Medulla oblongata (tissue), 1 donor: ENCODE measurements around the gene KLHL10.
"Not testable (repeated sequence)": the region's sequence is repeated elsewhere in the genome, so short reads cannot be mapped to it uniquely, and the experiment has no call there.

Experiments used
- DNase-seq: peaks from one replicate; pipeline ENCODE4 v3.0.0-alpha.2; 2015; ENCODE audit errors: extremely low spot score

Gene KLHL10

DNA sequence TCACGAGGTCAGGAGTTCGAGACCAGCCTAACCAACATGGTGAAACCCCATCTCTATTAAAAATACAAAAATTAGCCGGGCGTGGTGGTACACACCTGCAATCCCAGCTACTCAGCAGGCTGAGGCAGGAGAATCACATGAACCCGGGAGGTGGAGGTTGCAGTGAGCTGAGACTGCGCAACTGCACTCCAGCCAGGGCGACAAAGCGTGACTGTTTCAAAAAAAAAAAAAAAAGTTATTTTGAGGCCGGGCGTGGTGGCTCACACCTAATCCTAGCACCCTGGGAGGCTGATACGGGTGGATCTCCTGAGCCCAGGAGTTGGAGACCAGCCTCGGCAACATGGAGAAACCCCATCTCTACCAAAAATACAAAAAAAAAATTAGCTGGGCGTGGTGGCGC lies 13.8 kb downstream of the KLHL10 start:
- not testable (repeated sequence) for DNase-seq

DNA sequence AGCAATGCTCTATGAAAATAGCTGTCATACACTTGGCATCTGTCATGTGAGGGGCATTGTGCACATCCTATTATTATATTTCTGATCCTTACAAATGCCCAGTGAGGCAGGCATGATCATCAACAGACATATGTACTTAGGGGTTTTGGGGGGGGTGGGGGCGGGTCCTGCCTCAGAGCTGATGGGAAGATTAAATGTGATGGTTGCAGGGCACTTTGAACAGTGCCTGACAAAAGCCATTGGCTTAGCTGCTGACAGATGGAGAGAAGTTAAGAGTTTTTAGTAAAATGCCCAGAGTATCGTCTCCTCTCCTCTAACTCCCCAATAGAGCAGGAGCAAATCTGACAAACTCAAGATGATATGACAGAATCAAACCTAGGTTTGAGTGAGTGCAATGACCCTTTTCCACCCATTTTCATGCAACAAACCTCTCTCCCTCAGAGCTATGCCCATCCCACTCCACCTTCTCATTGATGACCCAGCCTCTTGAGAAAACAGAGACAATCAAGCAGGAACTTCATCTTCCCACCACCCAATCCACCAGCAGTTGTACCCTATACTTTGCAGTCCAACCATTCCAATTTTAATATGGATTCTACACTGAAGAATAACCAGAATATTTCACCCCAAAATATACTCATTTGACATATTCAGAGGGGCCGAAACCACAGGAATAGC lies 22.8 kb downstream of the KLHL10 start:
- no peak for DNase-seq

- DNase-seq = no peak
Observed at GRCh38 chr17:41863074-41863848, 25.6 kb downstream of the KLHL10 start.

DNA sequence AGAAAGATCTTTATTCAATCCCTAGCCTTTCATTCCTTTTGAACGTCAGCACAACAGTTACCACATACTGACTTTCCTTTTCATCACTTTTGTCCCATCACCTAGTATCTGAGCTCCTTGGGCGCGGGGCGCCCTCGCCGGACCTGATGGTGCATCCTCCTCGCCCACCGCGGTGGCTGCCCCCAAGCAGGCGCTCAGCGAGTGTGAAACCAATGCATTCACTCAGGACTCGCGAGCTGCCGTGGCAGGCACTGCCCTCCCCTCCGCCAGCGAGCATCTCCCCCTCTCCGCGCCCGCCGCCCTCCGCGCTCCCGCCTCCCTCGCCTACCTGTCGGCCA lies 26.8 kb downstream of the KLHL10 start:
- DNase-seq = no peak

DNA sequence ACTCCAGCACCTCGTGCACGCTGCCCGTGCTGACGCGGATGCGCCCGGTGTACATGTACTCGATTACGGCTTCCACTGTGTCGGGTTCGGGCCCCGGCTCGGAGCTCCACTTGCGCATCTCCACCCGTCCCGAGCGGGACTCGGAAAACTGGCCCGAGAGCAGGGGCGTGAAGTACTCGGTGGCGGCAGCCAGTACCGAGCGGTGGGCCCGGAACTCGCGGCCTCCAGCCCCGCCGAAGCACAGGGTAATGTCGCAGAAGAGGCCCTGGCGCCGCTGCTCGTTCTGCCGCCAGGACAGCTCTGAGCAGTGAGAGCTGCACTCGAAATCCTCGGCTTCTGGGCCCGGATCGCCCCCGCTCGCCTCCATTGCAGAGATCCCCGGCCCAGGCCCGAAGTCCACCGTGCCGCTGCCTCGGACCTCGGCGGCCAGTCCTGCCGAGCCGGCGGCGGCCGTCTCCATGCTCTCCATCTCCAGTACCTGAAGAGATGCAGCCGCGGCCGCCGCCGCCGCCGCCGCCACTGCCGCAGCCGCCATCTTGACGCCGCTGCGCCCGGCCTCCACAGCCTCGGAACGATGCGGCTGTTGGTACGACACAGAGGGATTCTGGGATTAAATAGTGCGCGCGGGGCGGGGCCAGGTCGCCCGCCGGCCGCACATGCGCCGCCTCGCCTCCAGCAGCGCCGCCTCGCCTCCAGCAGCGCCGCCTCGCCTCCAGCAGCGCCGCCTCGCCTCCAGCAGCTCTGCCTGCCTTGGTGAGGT lies 27.4 kb downstream of the KLHL10 start, which contains the start of gene KLHL11:
Gene KLHL11, minus strand, starts transcription at position 588 of the 760 bp plus-strand sequence. Its CDS starts 53 bp downstream, at position 535.
- DNase-seq = peak; percentile 91

- DNase-seq = no peak
Observed at GRCh38 chr17:41865596-41865893, 27.9 kb downstream of the KLHL10 start.

- no peak for DNase-seq
Observed at GRCh38 chr17:41868568-41868967, 30.9 kb downstream of the KLHL10 start.

GRCh38 chr17:41869426-41869825 lies 31.8 kb downstream of the KLHL10 start:
- no peak for DNase-seq

- no peak for DNase-seq
Observed at GRCh38 chr17:41870097-41870496, 32.5 kb downstream of the KLHL10 start.

- DNase-seq = no peak
Observed at GRCh38 chr17:41870627-41871026, 33.0 kb downstream of the KLHL10 start.

DNA sequence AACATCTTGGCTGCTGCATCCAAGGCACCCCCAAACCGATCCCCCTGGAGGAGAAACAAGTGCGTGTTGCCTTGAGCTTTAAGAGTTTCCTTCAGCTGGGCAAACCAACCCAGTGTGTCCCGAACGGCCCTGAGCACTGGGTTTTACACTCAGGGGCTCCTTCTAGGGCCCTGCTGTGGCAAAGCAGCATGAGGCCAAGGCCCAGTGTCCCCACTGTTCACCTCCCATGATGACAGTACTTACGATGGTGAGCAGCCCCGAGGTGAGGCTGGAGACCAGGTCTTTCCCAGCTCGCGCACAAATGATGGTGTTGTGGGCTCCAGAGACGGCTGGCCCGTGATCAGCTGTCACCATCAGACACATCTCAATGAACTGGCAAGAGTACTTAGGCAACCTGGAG lies 34.2 kb downstream of the KLHL10 start:
- no peak for DNase-seq

- no peak for DNase-seq
Observed at GRCh38 chr17:41873559-41874292, 36.1 kb downstream of the KLHL10 start.

- not testable (repeated sequence) for DNase-seq
Observed at GRCh38 chr17:41874293-41874670, 36.7 kb downstream of the KLHL10 start.

- no peak for DNase-seq
Observed at GRCh38 chr17:41880130-41880529, 42.5 kb downstream of the KLHL10 start.

DNA sequence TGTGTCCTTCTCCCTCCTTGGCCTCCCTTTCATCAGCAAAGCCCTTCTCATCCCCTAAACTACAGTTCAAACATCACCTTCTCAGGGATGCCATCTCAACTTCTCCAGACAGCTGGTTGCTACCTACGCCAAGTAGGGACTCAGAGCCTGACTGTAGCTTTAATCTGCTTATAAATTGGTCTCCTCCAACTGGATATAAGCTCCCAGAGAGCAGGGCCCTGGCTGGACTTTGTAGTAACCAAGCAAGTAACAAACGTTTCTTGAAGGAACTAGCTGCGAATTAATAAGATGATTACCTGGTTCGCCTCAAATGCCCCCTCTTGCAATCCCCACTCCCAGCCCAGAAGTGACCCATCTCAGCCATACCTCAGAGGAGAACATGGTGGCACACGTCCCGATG lies 45.1 kb downstream of the KLHL10 start:
- DNase-seq = no peak

DNA sequence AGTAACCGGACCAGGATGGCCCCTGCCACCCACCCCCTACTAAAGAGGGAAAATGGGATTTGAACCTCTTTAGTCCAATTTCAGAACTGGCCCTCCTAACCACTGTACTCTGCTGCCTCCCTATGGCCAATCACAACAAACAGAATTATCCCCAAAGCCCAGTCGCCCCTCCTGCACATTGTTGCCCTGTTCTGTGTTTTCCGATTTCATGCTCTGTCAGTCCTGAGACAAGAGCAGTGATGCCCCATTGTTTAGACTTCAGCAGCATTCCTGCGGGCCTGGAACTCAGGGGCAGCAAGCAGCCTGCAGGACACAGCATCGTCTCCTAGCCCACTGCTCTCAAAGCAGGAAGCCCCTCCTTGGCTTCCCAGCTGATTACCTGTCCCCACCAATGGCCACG lies 48.1 kb downstream of the KLHL10 start:
- DNase-seq = no peak

DNA sequence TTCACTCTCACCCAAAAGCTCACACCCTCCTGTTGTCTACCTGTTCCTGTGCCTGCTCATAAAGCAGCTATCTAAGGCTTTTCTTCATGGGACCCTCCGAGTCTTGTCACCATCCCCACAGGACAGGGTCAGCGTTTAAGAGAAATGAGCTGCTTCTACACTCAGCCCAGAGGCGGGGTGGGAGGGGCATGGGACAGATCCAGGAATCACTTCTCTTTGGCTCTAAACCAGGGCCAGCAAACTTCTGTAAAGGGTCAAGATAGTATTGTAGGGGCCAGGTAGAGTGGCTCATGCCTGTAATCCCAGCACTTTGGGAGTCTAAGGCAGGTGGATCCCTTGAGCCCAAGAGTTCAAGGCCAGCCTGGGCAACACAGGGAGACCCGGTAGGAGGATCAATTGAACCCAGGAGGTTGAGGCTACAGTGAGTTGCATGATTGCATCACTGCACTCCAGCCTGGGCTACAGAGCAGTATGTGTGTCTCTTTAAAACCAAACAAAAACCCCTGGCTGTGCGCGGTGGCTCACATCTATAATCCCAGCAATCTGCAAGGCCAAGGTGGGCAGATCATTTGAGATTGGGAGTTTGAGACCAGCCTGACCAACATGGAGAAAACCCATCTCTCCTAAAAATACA lies 50.8 kb downstream of the KLHL10 start:
- peak; percentile 36 for DNase-seq

DNA sequence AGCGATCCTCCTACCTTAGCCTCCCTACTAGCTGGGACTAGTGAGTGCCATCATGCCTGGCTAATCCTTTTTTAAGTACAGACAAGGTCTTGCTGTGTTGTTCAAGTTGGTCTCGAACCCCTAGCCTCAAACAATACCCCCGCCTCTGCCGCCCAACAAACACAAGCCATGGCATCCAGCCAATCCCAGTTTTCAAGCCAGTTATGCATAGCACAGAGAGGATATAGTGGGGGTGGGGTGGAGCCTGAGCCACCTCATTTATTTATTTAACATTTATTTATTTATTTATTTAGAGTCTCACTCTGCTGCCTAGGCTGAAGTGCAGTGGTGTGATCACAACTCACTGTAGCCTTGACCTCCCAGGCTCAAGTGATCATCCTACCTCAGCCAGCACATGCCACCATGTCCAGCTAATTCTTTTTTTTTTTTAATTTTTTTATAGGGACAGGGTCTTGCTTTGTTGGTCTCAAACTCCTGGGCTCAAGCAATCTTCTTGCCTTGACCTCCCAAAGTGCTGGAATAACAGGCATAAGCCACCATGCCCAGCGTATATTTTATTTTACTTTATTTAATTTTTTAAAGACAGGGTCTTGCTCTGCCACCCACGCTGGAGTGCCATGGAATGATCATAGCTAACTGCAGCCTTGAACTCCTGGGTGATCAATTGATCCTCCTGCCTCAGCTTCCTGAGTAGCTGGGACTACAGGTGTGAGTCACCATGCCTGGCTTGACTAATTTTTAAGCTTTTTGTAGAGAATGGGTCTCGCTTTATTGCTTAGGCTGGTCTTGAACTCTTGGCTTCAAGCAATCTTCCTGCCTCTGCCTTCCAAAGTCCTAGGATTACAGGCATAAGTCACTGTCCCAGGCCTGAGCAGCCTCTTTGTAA lies 53.8 kb downstream of the KLHL10 start:
- no peak for DNase-seq

DNA sequence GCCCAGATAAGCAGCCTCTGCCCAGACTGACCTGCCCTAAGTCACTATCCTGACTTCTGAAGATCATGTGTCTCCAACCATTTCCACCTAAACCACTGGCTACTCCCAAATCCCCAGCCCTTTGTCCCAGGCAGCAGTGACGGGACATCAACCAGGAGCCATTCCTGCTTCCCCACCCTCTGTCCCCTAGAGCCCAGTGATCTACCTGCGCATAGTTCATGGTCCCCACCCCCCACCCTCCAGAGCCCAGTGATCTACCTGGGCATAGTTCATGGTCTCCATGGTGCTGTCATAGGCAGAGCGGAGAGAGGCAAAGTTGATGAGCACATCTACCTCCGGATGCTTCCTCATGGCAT lies 54.4 kb downstream of the KLHL10 start:
- DNase-seq = no peak

DNA sequence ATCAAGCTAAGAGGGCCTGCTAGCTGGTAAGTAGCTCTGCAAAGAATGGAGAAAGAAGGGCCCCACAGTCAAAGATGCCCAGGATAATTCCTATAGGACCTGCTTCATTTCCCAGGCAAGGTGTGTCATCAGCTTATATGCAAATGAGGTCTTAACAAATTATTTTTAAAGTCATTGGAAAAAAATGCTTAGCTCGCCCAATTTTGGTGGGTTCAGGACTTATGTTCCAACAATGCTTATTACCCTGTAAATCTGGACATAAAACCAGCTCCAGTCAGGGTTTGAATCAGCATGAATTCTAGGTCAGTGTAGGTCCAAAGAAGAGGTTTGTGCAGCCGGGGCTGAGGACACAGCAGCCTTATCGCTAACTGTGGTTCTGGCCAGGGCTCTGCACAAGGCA lies 55.8 kb downstream of the KLHL10 start:
- no peak for DNase-seq
